ENCODE results near the gene IGSF21.

The IGSF21 gene

GRCh38 chr1:18097206-18097605, 10.4 kb upstream of the IGSF21 start:
- DNase-seq (ENCODE audit: low read depth) = no peak

GRCh38 chr1:18099026-18099425, 8.6 kb upstream of the IGSF21 start:
- DNase-seq (ENCODE audit: low read depth) = no peak

GRCh38 chr1:18100060-18100459, 7.5 kb upstream of the IGSF21 start:
- DNase-seq (ENCODE audit: low read depth) = no peak

- peak; percentile 30 for DNase-seq (ENCODE audit: low read depth)
These were observed 7.0 kb upstream of the IGSF21 start for GRCh38 chr1:18100491-18101063.

- DNase-seq (ENCODE audit: low read depth) = no peak
These were observed 6.1 kb upstream of the IGSF21 start for GRCh38 chr1:18101508-18101907.

- DNase-seq (ENCODE audit: low read depth) = no peak
These were observed 3.7 kb upstream of the IGSF21 start for GRCh38 chr1:18103788-18104421.

- no peak for DNase-seq (ENCODE audit: low read depth)
These were observed 3.0 kb upstream of the IGSF21 start for GRCh38 chr1:18104546-18105100.

- DNase-seq (ENCODE audit: low read depth) = no peak
These were observed 2.4 kb upstream of the IGSF21 start for GRCh38 chr1:18105196-18105595.

GRCh38 chr1:18108299-18109057, 880 bp downstream of the IGSF21 start:
- no peak for DNase-seq (ENCODE audit: low read depth)

GRCh38 chr1:18109058-18109755, 1.6 kb downstream of the IGSF21 start:
- no peak for DNase-seq (ENCODE audit: low read depth)

- no peak for DNase-seq (ENCODE audit: low read depth)
These were observed 2.4 kb downstream of the IGSF21 start for GRCh38 chr1:18109756-18110597.

GRCh38 chr1:18110598-18110939, 3.0 kb downstream of the IGSF21 start:
- DNase-seq (ENCODE audit: low read depth) = no peak

- DNase-seq (ENCODE audit: low read depth) = no peak
These were observed 3.4 kb downstream of the IGSF21 start for GRCh38 chr1:18110968-18111367.

- no peak for DNase-seq (ENCODE audit: low read depth)
These were observed 4.2 kb downstream of the IGSF21 start for GRCh38 chr1:18111605-18112297.

- no peak for DNase-seq (ENCODE audit: low read depth)
These were observed 5.0 kb downstream of the IGSF21 start for GRCh38 chr1:18112611-18113010.

GRCh38 chr1:18114726-18115410, 7.3 kb downstream of the IGSF21 start:
- DNase-seq (ENCODE audit: low read depth) = no peak

- no peak for DNase-seq (ENCODE audit: low read depth)
These were observed 9.2 kb downstream of the IGSF21 start for GRCh38 chr1:18116777-18117176.

- DNase-seq (ENCODE audit: low read depth) = no peak
These were observed 10.5 kb downstream of the IGSF21 start for GRCh38 chr1:18118078-18118477.

- DNase-seq (ENCODE audit: low read depth) = no peak
These were observed 10.9 kb downstream of the IGSF21 start for GRCh38 chr1:18118491-18118890.

- DNase-seq (ENCODE audit: low read depth) = no peak
These were observed 11.7 kb downstream of the IGSF21 start for GRCh38 chr1:18119289-18119688.
